CD4-positive, alpha-beta T cell treated with Interleukin-4 for 4 hours (primary cell): ENCODE measurements around the gene ARHGDIA.

Experiments
- DNase-seq: peaks from one replicate; pipeline ENCODE4 v3.0.0-alpha.2; 2020

Gene ARHGDIA

DNA sequence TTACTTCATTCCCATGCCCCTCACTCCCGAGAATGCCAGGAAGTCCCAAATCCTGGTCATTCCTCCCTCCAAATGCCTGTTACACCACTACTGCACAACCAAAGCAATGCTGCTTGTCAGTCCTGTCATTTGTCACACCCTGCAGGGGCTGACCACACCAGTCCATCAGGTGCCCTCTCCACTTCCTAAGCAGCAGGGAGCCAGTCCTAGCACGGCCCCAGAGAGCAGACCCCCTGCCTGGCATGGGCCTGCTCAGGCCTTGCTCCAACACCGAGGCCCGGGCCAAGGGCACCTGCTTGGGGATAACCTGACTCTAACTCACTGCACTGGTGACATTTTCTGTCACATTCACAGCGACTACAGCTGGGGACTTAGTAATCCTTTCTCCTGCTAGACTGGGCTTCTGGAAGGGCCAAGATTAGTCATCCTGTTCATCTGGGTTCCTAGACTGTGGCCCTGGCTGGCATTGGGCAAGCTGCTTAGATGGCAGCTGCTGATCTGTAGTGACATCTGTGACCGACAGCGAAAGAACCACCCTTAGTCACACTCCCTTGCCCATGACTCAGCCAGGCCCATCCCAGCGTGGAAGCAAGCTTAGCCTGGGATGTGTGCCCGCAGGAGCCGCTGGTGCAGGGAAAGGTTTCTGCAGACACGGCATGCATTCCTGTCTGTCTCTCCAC, 14.9 kb upstream of the ARHGDIA start:
- no peak for DNase-seq

DNA sequence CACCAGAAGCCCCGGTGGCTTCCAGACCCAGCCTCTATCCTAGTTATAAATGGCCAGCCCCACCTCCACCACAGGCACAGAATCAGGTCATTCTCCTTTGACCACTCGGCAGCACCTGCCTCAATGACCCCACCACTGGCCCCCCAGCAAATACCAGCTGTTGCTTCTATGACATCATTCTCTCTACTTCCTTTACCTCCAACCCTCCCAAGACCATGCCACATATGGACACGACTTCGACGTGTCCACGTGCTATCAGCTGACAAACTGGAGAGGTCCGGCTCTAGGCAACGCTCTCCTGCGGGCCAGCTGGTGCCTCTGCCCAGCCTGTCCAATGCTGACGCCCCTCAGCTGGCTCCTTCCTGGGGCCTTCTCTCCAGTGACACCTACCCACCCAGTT, 14.3 kb upstream of the ARHGDIA start:
- DNase-seq: no peak

GRCh38 chr17:81884968-81885367, 13.8 kb upstream of the ARHGDIA start:
- DNase-seq: no peak

- DNase-seq: no peak
Observed at GRCh38 chr17:81884520-81884919, 13.4 kb upstream of the ARHGDIA start.

- no peak for DNase-seq
Observed at GRCh38 chr17:81879121-81879520, 8.0 kb upstream of the ARHGDIA start.

GRCh38 chr17:81878294-81878693, 7.2 kb upstream of the ARHGDIA start:
- DNase-seq: no peak

- no peak for DNase-seq
Observed at GRCh38 chr17:81877569-81877968, 6.4 kb upstream of the ARHGDIA start.

DNA sequence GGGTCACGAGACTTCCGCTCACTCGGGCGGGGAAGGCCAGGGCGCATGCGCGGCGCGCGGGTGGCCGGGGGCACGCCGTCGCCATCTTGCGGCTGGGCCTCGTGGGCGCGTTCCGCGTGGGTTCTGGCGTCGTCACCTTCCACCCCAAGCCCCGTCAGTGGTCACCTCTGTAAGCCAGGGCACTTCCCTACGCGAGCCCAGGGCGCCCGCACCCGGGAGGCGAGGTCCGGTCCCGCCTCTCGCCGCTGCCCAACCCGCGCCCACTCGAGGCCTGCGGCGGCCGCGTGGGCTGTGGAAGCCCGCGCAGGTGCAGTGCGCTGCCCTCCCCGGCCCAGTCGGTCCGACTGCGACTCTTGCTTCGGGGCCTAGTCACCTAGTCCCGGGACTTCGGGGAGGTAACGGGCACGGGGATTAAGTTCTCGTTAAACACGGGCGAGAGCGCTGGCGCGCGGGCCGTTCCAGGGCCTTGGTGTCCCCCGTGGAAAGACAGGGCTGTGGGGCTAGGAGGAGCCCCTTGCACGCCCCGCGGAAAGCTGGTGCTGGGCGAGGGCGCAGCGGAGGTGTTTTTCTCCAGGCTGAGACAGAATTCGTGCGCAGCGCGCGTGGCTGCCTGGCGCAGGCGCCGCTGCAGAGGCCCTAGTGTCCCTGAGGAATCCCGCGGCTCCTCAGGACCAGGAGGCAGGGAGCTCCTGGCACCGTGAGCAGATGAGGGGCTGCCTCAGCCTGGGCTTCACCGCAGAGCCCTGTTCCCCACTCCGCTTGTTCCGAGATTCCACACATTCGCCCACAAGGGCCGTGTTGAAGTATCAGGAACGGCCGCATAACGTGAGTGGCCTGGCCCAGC, 472 bp upstream of the ARHGDIA start:
- DNase-seq: peak; percentile 93

DNA sequence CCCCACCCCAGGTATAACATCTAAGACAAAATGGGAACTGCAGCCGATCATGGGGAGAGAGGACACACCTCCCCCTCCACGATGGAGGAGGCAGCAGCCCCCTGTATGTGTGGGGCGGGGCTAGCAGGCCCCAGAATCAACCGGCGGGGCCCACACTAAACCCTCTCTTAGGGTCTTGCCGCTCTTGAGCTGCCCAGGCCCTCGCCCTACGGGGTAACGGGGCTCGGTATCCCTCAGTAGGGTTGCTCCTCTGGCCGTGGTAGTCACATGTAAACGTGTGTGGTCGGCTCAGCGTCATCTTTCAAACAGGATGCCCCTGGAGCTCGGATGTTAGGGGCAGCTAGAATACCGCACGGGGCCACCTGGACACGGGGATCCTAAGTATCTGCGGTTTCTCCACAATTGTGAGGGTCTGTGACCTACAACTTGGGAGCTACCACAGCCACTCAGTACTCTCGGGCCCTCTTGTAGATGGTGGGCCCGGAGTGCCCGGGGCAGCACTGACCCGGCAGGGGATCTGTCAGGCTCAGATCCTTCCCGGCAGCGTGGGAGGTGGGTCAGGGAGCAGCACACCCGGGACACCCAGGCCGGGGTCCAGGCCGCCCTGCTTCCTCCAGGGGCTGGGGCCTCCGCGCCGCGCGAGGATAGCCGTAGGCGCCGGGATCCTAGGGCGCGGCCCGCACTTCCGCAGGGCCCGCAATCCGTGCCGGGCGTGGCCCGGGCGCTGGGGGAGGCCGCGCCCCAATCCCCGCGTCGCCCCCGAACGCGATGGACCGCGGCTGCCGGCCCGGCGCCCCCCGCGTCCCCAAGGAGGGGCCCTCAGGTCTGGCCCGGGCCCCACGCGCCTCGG, 781 bp downstream of the ARHGDIA start:
- DNase-seq: peak; percentile 36

- DNase-seq: no peak
Observed at GRCh38 chr17:81869221-81870130, 1.7 kb downstream of the ARHGDIA start.

DNA sequence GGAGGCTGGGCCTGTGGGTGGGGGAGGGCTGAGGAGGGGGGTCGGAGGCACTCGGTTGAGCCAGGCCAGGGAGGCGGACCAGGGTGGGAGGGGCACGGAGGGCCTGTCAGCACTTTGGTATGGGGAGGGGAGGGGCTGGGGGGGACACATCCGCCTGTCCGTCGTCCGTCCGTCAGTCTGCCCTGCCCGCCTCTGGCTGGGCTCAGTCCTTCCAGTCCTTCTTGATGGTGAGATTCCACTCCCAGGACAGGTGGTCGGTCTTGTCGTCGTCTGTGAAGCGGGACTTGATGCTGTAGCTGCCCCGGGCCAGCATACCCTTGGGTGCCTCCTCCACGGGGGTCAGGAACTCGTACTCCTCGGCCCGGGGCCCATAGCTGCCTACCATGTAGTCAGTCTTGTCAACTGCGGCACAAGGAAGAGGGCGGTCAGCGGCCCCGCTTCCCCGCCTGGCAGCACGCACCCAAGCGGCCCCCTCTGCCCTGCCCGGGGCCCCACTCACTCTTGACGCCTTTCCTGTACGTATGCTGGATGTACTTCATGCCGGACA, 2.4 kb downstream of the ARHGDIA start:
- no peak for DNase-seq

GRCh38 chr17:81867991-81868673, 3.0 kb downstream of the ARHGDIA start:
- no peak for DNase-seq

DNA sequence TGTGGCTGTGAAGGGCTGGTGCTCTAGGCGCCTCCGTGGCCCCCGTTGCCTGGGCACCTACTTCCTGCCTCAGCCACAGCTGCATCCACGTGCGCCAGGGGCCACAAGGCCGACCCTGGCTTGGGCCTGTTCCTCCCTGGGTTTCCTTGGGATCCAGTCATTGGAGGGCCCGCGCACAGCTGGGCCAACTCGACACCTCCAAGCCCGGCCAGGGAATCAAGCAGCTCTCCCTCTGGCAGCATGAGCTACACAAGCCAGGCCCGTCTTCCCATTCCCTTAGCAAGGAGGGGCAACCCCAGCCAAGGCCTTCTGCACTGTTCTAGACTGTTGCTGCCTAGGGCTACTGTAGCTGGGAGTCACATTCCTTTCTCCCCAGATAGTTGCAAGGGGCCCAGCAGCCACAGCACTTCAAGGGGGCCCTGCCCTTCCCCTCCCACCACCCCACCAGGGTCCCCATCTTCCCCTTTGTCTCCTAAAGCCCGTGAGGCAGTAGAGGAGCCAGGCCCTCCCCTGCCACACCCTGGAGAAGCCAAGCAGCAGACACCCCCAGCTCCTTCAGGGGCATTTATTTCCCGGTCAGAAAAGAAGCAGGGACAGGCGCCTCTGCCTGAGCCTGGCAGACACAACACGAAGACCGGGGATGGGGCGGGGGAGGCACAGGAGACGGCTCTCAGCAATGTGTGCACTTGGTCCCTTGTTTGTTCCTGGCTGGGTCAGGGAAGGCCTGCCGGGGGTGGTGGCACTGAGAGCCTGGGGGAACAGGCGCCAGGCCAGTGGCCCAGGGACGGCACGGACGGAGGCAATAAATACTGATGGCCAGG, 3.8 kb downstream of the ARHGDIA start:
- no peak for DNase-seq

DNA sequence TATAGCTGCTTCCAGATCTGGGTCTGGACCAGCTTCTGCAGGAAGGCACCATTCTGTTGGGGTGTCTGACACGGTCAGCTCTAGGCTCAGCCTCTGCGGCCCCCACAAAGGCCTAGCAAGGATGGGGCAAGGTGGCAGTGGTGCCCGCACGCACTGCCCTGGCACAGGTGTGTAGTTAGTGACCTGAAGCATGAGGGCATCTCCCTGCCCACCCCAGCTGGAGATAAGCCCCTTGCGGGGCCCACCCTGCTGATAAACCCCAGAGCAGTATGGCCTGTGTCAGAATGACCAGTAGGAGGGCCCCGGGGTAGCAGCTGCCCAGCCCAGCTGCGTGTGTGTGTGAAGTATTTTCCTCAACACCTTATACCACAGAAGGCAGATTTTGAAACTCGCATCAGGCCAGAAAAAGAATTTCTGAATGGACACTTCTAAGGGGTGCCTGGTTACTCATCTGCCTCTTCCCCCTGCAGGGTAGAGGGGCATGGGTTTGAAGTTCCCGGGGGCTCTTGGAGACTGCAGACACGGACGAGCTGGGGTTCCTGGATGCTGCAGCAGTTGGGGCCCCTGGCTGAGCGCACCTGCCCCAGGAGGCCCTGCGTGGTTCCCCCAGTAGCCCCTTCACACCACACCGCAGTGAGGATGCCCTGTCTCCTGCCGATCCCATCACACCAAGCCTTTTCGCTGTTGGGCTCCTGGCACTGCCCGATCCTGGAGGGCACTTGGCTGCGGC, 4.5 kb downstream of the ARHGDIA start:
- no peak for DNase-seq

DNA sequence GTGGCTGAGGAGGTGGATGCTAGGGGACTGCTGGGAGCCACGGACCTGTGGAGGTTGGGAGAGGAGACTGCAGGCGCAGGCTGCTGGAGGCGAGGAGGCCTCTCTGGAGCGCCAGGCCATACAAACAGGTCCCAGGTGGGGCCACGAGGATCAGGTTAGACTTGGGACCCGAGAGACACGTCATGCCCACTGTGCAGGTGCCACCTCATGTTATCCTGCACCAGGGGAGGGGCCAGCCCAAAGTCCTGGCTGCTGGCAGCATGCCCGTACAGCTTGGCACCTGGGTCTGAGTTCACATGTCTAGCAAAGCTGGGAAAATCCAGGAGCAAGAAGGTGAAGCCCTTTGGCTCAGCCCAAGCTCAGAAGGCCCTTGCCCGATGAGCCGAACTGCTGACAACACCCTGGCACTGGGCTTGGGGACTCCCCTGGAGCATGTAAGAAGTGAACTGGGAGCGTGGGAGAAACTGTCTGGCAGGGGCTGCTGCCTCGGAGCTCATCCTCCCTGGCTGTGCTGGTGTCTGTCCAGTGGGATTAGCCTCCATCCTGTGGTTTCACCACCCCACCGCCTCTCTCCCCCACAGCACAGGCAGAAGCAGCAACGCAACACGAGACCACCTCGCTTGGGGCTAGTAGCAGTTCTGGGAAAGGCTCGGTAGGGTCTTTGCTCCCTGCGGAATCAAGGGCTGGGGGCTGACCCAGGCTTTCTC, 5.3 kb downstream of the ARHGDIA start:
- DNase-seq: no peak

DNA sequence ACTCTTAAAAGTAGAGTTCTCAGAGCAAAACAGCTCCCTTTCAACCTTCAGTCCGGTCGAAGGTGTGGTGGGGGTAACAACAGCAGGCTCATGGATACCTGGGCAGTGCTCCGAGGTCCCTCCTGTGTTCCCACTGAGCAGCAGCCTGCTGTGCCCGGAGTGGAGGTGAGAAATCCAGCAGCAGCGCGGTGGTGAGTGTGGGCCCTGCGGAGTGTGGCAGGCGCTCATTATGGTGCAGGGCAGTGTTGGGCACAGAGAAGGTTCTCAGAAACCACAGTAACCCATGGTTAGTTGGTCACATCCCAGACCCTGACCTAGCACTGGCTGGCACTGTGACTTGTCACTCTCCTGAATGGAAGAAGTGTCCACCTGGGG, 5.8 kb downstream of the ARHGDIA start:
- no peak for DNase-seq

GRCh38 chr17:81863833-81864768, 7.0 kb downstream of the ARHGDIA start:
- no peak for DNase-seq

DNA sequence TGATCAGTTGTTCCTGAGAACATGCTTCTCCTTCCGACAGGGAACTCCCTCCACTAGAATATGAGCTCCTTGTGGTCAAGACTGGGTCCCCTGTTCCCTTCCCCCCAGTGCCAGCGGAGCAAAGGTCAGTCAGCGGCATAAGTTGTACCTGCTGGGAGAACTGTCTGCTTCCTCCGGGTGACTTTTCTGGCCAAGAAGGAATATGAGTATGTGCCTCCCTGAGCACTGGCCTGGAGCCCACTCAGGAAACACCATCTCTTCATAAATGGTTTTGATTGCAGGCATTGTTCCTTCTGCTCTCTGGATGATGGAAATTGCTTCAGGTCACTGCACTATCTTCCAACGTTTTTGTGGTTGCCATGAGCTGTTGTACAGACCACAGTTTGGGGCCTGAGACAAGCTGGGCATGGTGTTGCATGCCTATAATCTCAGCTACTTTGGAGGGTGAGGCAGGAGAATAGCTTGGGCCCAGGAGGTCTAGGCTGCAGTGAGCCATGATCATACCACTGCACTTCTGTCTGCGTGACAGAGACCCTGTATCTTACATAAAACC, 7.9 kb downstream of the ARHGDIA start:
- DNase-seq: no peak
